LNCAP (cell line): ENCODE results near the gene HSD17B2.
A peak's percentile ranks its signal among the peaks of the same experiment; 100 is the strongest.

Experiments used
- TF ChIP-seq, protein P1 (sequence below): fragments of 450-650 bp; IDR thresholded peaks from 2 replicates; pipeline ENCODE4 v1.5.1; 2017; ENCODE audit warnings: mild to moderate bottlenecking

The HSD17B2 gene

DNA sequence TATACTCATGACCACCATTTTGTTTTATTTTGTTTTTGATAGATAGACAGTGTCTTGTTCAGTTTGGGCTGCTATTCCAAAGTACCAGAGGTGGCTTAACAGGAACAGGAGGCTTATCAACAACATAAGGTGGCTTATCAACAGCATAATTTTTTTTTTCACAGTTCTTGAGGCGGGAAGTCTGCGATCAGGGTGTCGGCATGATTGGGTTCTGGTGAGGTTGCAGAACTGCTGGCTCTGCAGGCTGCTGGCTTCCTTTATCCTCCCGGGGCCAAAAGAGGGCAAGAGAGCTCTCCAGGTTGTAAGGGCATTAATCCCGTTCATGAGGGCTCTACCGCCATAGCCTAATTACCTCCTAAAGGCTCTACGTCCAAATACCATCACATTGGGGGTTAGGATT, 11.8 kb upstream of the HSD17B2 start:
- TF ChIP-seq, protein P1, sequence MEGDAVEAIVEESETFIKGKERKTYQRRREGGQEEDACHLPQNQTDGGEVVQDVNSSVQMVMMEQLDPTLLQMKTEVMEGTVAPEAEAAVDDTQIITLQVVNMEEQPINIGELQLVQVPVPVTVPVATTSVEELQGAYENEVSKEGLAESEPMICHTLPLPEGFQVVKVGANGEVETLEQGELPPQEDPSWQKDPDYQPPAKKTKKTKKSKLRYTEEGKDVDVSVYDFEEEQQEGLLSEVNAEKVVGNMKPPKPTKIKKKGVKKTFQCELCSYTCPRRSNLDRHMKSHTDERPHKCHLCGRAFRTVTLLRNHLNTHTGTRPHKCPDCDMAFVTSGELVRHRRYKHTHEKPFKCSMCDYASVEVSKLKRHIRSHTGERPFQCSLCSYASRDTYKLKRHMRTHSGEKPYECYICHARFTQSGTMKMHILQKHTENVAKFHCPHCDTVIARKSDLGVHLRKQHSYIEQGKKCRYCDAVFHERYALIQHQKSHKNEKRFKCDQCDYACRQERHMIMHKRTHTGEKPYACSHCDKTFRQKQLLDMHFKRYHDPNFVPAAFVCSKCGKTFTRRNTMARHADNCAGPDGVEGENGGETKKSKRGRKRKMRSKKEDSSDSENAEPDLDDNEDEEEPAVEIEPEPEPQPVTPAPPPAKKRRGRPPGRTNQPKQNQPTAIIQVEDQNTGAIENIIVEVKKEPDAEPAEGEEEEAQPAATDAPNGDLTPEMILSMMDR = no peak

DNA sequence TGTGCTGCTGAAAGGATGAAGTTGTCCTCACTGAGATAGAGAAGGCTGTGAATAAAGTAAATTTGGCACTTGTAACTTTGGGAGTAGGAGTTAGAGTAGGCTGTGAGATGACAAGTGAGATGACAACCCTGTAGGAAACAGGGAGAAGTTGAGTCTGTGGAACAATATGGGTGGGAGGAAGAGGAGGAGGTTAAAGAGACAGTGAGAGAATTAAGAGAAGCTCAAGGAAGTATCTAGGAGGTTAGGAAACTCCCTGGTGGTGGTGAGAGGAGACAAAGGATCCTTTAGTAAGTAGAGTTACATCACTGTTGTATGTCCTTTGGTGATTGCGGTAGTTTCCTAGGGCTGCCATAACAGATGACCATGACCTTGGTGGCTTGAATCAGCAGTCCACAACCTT, 10.7 kb upstream of the HSD17B2 start:
- TF ChIP-seq, protein P1 = no peak

DNA sequence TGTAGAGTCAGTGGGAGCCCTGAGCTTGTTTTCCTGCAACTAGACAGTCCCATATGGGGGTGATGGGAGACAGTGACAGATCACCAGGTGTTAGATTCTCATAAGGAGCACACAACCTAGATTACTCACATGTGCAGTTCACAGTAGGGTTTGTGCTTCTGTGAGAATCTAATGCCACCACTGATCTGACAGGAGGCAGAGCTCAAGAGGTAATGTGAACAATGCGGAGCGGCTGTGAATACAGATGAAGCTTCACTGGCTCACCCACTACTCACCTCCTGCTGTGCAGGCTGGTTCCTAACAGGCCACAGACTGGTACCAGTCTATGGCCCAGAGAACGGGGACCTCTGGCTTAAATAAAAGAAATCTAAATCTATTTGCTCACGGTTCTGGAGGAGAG, 10.2 kb upstream of the HSD17B2 start:
- TF ChIP-seq, protein P1 = no peak

DNA sequence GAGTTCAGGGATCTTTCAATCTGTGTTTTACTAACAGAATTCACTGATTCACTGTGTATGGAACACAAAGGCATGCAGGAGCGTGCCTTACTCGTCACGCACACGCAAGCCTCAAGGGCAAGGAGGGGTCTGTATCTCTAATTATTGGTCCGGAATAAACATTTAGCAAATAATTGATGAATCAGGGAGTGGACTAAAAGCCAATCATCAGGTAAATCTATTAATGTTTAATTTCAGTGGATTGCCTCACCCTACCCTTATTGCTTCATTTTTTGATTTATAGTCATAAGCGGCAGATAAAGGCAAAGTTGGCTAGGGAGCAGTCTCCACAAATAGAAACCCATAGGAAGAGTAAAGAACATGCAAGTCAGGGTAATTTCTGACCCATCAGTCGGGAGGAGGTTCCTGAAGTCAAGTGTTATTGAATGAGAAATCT, 7.4 kb upstream of the HSD17B2 start:
- TF ChIP-seq, protein P1 = no peak

DNA sequence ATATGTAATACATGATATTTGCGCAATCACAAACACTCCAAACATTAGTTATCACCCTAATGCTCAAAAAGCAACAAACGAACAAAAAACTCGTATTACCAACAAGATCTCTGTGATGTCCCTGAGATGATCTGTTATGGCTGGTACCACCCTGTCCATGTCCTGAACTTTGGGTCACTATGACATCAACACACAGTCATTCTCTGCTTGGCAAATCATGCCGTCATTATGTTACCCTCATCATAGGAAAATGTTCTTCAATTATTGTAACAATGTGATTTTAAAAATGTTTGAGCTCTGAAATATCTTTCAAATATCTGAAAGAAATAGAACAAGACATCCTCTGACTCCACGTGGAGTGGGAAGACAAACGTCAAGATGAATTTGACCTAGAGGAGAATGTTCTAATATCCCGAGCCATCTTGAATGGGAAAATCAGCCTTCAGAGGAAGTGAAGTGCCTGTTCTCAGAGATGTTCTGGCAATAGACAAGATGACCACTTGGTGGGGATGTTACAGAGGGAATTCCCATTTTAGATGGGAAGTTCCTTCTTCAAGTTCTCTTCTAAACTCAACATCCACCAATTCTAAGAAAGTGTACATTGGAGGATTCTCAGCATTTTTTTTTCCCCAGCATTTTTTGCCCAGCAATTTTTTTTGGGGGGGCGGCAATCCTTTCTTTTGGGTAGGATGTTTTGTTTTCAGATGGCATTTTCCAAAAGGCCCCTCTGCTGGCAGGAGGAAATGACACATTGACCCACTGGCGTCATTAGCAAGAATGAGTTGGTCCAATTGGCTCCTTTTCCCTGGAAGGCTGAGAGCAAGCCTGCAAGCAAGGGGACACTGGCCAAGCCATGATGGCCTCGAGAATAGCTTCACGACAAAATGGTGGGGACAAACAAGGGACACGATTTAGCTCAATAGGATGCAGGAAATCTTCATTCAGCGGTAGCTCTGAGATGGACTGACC, 3.7 kb upstream of the HSD17B2 start:
- TF ChIP-seq, protein P1 = peak; percentile 71

DNA sequence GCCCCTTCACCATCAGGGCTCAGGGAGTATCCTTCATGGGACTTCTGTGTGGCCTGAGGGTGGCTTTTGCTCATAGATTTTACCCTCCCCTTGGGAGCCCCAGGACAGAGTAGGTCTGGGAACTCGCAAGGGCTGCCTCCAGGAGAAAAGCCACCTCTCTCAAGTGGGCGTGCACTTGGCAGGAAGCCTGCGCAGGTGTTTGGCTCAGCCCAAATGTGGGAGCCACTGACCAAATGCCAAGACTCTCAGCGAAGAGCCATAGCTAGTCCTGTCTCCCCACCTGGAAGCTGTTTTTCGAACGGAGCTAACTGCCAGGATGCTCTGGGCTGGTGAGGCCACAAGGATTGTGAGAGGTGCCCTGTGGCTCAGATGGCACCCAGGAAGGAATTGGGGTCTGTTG, 2.0 kb upstream of the HSD17B2 start:
- TF ChIP-seq, protein P1 = no peak

DNA sequence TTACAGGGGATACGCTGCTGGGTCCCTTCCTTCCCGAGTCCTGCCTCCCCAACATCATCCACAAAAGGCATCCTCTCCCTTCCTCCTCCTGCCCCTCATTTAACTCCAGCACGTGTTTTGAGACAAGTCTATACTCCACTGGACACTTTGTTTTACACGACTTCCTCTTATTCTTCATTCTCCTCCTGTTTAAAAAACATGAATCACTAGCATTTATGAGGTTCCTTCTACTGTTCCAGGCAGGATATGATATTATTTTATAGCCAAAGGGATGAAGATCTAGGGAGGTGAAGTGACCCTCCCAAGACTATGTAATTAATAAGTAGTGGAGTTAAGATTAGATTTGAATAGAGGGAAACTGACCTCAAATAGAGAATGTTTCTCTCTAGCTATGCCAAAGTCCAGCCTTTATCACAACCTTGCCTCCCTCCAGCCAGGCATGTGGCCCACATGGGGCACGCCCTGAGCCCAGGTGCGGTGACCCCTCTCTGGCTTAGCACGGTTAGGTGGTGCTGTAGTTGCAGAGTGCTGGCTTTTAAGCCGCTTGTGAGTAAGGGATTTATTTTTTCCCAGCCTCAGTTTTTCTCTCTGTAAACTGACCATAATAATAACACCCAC, 1.3 kb upstream of the HSD17B2 start:
- TF ChIP-seq, protein P1 = no peak
